Measurements from ENCODE around the gene SFMBT1. TPM values are rescaled to one million over a fixed set of nuclear protein-coding genes. Genes with fewer than 3 reads are reported as not detected.

Gene SFMBT1
- total RNA-seq, 1 experiment from 2014 or later, result 1.4 TPM

DNA sequence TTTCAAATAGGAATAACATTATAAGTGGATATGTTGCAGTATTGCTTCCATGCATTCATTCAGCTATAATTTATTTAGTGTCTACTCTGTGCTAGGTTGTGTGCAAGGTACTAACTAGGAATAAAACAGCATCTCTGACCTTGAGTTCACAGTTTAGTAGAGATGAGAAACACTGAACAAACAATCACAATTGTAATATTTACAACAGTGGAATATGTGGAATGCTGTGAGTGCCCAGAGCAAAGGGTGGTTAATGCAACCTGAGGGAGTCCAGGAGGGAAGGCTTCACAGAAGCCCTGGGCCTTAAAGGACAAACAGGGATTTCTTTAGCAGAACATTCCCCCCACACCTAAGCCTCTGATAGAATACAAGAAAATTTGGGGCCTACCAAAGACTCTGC lies 13.3 kb downstream of the SFMBT1 start:
- TF ChIP-seq, protein P1, sequence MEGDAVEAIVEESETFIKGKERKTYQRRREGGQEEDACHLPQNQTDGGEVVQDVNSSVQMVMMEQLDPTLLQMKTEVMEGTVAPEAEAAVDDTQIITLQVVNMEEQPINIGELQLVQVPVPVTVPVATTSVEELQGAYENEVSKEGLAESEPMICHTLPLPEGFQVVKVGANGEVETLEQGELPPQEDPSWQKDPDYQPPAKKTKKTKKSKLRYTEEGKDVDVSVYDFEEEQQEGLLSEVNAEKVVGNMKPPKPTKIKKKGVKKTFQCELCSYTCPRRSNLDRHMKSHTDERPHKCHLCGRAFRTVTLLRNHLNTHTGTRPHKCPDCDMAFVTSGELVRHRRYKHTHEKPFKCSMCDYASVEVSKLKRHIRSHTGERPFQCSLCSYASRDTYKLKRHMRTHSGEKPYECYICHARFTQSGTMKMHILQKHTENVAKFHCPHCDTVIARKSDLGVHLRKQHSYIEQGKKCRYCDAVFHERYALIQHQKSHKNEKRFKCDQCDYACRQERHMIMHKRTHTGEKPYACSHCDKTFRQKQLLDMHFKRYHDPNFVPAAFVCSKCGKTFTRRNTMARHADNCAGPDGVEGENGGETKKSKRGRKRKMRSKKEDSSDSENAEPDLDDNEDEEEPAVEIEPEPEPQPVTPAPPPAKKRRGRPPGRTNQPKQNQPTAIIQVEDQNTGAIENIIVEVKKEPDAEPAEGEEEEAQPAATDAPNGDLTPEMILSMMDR (conservative IDR thresholded peaks at IDR 0.05; ENCODE audit: low read depth, low read length), result no peak
- TF ChIP-seq EZH2 (IDR thresholded peaks at IDR 0.05; ENCODE audit: borderline replicate concordance, low read depth, low read length, poor library complexity, severe bottlenecking), result no peak
- Histone ChIP-seq H3K4me1 (ENCODE audit: insufficient read depth, low read length, poor library complexity, severe bottlenecking) (no peaks in the 10 kb centered on the region), H3K27ac (ENCODE audit: low read depth, low read length, poor library complexity, severe bottlenecking) (no peak overlapping the region), H3K9me3 (ENCODE audit: low read depth, low read length, poor library complexity, severe bottlenecking) (no peaks in the 10 kb centered on the region), H3K4me3 (ENCODE audit: low read depth, low read length, poor library complexity, severe bottlenecking) (no peak overlapping the region), H3K27me3 (replicated peaks; ENCODE audit: insufficient read depth, low read depth, low read length, poor library complexity) (no peaks in the 10 kb centered on the region), H3K36me3 (ENCODE audit: insufficient read depth, low read length, poor library complexity, severe bottlenecking) (no peaks in the 10 kb centered on the region)
- ChIA-PET CTCF (no interaction called here), POLR2A (ENCODE audit: low non-redundant PET) (no interaction called here)
- no peak for DNase-seq (ENCODE audit: low spot score)
- no TSS peak for BruUV-seq (replicated peaks)
- intact Hi-C loops (cut with micrococcal nuclease; ENCODE audit: unreplicated experiment), result no loop called here

DNA sequence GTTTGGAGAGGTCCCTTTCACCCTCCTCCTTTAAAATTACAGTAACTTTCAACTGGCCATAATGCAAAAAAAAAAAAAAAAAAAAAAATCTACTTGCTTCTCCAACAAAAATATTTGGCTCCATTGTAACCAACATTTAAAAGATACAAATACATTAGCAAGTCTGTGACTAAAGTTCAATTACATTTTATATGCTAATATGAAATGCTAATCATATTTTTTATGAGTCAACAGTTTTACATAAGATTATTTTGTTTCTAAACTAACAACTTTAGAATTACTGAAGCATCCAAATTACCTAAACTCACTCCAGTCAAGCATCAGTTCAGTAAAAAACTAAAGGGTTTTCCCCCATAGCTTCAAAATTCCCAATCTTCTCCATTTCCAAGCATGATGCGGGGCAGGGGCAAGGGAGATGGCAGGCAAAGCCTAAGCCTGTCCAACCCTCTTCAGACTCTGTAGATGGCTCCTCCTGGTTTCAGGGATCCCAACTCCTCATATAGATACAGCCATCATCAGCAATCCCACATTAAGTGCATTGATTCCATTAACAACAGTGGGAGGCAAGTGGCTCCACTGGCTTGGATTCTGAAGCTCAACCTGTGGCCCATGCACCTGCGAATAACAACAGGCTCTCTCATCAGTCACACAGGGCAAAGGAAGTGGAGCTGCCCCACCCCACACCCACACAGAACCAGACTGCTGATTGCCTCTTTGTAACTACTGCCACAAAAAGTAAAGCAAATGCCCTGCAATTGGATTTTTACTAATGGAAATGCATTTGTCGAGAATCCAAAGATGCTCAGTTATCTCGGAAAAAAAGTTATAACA lies 15.0 kb downstream of the SFMBT1 start:
- Histone ChIP-seq H3K4me3 (ENCODE audit: low read depth, low read length, poor library complexity, severe bottlenecking) (no peak overlapping the region), H3K27me3 (replicated peaks; ENCODE audit: insufficient read depth, low read depth, low read length, poor library complexity) (no peaks in the 10 kb centered on the region), H3K27ac (ENCODE audit: low read depth, low read length, poor library complexity, severe bottlenecking) (no peak overlapping the region), H3K36me3 (ENCODE audit: insufficient read depth, low read length, poor library complexity, severe bottlenecking) (no peaks in the 10 kb centered on the region), H3K9me3 (ENCODE audit: low read depth, low read length, poor library complexity, severe bottlenecking) (no peaks in the 10 kb centered on the region), H3K4me1 (ENCODE audit: insufficient read depth, low read length, poor library complexity, severe bottlenecking) (no peaks in the 10 kb centered on the region)
- POLR2A ChIA-PET (ENCODE audit: low non-redundant PET), result no interaction called here
- intact Hi-C loops (cut with micrococcal nuclease; ENCODE audit: unreplicated experiment), result no loop called here
- CTCF ChIA-PET, result no interaction called here
- TF ChIP-seq, protein P1 (conservative IDR thresholded peaks at IDR 0.05; ENCODE audit: low read depth, low read length), result no peak
- no peak for TF ChIP-seq EZH2 (IDR thresholded peaks at IDR 0.05; ENCODE audit: borderline replicate concordance, low read depth, low read length, poor library complexity, severe bottlenecking)
- no TSS peak for BruUV-seq (replicated peaks)
- no peak for DNase-seq (ENCODE audit: low spot score)

DNA sequence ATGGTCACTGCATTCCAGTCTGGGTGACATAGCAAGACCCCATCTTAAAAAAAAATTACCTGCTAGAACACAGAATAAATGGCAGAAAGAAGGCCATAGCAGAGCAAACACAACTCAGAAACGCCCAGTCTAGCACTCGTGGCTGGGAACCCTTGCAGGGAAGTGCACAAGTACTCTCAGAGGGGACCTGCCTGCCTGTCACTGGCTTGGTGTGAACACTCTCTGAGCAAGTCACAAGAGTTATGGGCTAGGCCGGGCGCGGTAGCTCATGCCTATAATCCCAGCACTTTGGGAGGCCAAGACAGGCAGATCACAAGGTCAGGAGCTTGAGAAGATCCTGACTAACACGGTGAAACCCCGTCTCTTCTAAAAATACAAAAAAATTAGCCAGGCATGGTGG lies 17.2 kb downstream of the SFMBT1 start:
- ChIA-PET CTCF (no interaction called here), POLR2A (ENCODE audit: low non-redundant PET) (no interaction called here)
- H3K4me1 ChIP-seq (ENCODE audit: insufficient read depth, low read length, poor library complexity, severe bottlenecking), result no peaks in the 10 kb centered on the region
- H3K27me3 ChIP-seq (replicated peaks; ENCODE audit: insufficient read depth, low read depth, low read length, poor library complexity), result no peaks in the 10 kb centered on the region
- intact Hi-C loops (cut with micrococcal nuclease; ENCODE audit: unreplicated experiment), result no loop called here
- no peaks in the 10 kb centered on the region for H3K36me3 ChIP-seq (ENCODE audit: insufficient read depth, low read length, poor library complexity, severe bottlenecking)
- TF ChIP-seq, protein P1 (conservative IDR thresholded peaks at IDR 0.05; ENCODE audit: low read depth, low read length), result no peak
- no peak for TF ChIP-seq EZH2 (IDR thresholded peaks at IDR 0.05; ENCODE audit: borderline replicate concordance, low read depth, low read length, poor library complexity, severe bottlenecking)
- H3K9me3 ChIP-seq (ENCODE audit: low read depth, low read length, poor library complexity, severe bottlenecking), result no peaks in the 10 kb centered on the region
- H3K27ac ChIP-seq (ENCODE audit: low read depth, low read length, poor library complexity, severe bottlenecking), result no peak overlapping the region
- no peak for DNase-seq (ENCODE audit: low spot score)
- BruUV-seq (replicated peaks), result no TSS peak
- H3K4me3 ChIP-seq (ENCODE audit: low read depth, low read length, poor library complexity, severe bottlenecking), result no peak overlapping the region
